ENCODE measurements around the gene BRSK2.

BRSK2 gene

GRCh38 chr11:1393038-1393710 lies 3.4 kb downstream of the BRSK2 start:
- no peak for FAIRE-seq
- TF ChIP-seq, protein P1, sequence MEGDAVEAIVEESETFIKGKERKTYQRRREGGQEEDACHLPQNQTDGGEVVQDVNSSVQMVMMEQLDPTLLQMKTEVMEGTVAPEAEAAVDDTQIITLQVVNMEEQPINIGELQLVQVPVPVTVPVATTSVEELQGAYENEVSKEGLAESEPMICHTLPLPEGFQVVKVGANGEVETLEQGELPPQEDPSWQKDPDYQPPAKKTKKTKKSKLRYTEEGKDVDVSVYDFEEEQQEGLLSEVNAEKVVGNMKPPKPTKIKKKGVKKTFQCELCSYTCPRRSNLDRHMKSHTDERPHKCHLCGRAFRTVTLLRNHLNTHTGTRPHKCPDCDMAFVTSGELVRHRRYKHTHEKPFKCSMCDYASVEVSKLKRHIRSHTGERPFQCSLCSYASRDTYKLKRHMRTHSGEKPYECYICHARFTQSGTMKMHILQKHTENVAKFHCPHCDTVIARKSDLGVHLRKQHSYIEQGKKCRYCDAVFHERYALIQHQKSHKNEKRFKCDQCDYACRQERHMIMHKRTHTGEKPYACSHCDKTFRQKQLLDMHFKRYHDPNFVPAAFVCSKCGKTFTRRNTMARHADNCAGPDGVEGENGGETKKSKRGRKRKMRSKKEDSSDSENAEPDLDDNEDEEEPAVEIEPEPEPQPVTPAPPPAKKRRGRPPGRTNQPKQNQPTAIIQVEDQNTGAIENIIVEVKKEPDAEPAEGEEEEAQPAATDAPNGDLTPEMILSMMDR (IDR thresholded peaks at IDR 0.05; ENCODE audit: insufficient read depth, missing control alignments), result no peak

DNA sequence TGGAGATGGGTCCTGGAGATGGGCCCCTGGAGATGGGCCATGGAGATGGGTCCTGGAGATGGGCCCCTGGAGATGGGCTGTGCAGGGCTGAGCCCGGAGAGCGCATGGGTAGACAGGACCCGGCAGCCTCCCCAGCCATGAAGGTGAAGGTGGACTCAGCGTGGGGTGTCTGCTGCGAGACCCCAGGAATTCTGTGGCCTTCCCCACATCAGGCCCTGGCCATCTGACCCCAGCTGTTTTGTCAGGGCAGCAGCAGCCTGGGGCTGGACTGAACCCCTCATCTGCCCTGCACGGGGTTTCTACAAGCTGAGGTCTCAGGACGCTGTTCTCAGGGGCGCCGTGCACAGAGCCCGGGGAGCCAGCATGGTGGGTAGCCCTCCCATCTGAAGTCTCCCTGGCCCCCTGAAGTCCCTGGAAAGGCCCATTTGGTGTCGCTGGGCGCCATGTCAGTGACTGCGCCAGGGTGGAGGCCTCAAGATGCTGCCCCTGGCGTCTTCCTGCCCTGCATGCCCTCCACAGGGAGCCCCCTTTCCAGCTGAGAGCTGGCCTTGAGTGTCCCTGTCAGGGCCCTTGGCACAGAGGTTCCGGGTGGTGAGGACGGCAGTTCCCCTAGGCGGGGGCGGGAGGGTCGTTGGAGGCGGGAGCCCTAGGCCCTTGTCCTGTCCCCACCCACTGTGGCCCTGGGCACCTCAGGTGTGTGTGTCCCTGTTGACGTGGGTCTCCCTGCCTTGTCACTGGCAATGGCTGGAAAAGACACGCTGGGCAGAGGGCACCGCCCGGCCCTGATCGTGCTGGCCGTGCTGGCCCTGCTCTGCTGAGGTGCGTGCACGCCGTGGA lies 5.4 kb downstream of the BRSK2 start:
- no peak for FAIRE-seq
- TF ChIP-seq, protein P1 (IDR thresholded peaks at IDR 0.05; ENCODE audit: insufficient read depth, missing control alignments), result no peak
- DNase-seq (ENCODE audit: insufficient read length, low spot score), result no peak

More at GRCh38 chr11:1393038-1393710, 3.4 kb downstream of the BRSK2 start:
- no peak for DNase-seq (ENCODE audit: insufficient read length, low spot score)

DNA sequence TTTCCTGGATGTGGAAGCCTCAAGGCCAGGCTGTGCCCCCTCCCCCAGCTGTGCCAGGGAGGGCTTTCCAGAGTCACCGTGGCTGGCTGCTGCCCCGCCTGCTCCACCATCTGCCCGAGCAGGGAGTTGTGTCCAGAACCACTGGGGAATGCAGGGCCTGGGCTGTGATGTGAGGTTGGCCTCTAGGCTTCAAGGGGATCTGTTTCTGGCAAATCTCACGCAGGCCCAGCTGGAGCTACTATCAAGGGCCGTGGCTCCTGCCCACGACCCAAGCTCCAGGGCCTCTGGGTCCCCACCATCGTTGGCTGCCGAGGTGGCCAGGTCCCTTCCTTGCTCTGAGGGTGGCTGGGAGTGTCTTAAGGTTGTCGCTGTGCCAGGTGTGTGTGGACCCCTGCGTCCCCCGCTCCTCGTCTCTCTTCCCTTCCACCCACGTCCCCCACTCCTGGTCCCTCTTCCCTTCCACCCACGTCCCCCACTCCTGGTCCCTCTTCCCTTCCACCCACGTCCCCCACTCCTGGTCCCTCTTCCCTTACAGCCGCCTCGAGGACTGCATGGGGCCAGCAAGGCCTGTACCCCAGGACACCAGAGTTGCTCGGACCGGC lies 6.1 kb downstream of the BRSK2 start:
- FAIRE-seq (no peak), DNase-seq (ENCODE audit: insufficient read length, low spot score) (no peak)
- TF ChIP-seq, protein P1 (IDR thresholded peaks at IDR 0.05; ENCODE audit: insufficient read depth, missing control alignments), result no peak

DNA sequence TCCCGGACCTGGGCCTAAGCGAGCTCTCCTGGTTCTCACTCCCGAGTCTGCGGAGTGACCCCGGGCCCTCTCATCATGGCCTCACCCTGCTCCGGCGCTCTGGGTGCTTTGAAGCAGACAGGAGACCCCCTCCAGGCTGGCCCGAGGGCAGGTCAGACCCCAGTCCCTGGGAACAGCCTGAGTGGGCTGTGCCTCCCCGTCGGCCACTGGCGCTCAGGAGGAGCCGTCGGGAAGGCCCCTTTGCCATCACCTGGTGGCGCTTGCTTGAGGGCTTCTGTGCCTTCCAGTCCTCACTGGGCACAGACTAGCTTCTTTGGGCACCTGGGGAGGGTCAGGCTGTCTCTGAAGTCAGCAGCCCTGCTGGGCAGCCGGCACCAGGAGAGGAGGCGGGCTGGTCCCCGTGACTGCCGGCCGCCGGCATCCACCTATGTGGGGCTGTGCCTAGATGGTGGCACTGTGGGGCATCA lies 6.7 kb downstream of the BRSK2 start:
- FAIRE-seq, result no peak
- no peak for DNase-seq (ENCODE audit: insufficient read length, low spot score)
- TF ChIP-seq, protein P1 (IDR thresholded peaks at IDR 0.05; ENCODE audit: insufficient read depth, missing control alignments), result no peak

- TF ChIP-seq, protein P1 (IDR thresholded peaks at IDR 0.05; ENCODE audit: insufficient read depth, missing control alignments), result no peak
- FAIRE-seq, result no peak
- no peak for DNase-seq (ENCODE audit: insufficient read length, low spot score)
Measured at GRCh38 chr11:1397146-1397861, 7.6 kb downstream of the BRSK2 start.

- FAIRE-seq (no peak), DNase-seq (ENCODE audit: insufficient read length, low spot score) (no peak)
- TF ChIP-seq, protein P1 (IDR thresholded peaks at IDR 0.05; ENCODE audit: insufficient read depth, missing control alignments), result no peak
Measured at GRCh38 chr11:1397862-1398527, 8.3 kb downstream of the BRSK2 start.

Data from D721Med (cell line).